GM18867 (cell line): ENCODE measurements around the gene ZNF771.

Experiments
- ATAC-seq: cut with Tn5 transposase; IDR thresholded peaks from one replicate; pipeline ENCODE4 v1.9.1; 2021; ENCODE audit warnings: mild to moderate bottlenecking, moderate library complexity; ENCODE audit not compliant: unreplicated experiment

The ZNF771 gene

DNA sequence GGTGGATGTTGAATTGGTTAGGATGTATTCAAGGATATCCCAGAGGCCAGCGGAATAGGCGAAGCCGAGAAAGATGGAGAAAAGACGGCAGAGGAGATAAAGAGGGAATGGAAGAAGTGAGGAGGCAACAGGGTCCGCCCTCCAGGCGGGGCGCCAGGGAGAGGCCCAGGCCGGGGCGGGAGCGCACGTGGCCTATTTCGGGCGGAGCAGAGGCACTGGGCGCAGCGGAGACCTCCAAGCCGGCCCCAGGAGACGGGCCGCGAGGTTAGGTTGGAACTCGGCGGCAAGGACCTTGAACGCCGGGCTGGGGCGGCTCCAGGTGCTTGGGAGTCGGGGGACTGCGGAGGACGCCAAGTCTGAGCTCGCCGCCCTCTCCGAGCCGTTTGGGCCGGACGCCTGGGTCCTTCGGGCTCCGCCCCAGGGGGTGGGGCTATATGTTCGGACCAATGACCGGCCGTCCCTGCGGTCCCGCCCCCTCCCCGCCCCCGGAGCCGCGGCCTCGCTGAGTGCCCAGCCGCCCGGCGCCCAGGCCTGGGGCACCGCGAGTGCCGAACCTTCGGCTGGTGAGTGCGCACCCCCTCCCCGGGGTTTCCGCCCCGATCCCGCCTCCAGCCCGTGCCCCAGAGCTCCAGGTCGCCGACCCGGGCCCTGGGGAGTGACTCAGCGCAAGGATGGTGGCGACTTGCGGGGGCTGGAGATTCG is at the start of gene ZNF771:
TSS of gene ZNF771 (plus strand) at position 505 of the 702 bp plus-strand sequence. CDS start 448 bp downstream, outside the sequence.
- peak; percentile 71 for ATAC-seq

DNA sequence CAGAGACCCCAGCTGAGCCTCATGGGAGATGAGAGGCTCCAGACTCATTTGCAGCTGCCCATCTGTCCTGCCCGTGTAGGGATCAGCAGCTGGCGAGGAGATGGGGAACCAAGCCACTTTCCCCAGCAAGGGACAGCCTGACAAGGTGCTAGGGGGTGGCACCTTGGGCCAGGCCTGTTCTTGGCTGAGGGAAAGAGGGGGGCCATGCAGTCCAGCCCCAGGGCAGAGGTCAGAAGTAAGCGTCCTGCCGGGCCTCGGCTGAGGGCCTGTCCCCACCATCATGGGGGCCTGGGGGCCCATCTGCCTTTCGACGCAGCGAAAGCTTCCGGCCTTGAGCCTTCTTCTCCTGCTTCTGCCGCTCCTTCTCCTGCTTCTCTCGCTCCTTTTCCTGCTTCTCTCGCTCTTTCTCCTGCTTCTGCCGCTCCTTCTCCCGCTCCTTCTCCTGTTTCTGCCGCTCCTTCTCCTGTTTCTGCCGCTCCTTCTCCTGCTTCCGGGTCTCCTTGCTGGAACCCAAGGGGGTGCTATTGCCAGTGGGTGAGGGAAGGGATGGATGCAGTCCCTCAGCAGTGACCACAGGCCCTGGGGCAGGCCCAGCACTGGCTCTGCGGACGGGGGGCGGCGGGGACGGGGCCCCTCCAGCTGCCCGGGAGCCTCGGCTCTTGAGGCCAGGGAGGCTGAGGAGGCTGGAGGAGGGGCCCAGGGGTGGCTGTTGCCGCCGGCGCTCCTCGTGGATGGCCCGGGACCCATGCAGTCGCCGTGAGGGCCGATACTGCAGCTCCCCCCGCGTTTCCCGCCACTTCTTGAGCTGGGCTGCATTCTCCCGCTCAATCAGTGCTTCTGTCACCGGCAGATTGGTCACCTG is 49.5 kb upstream of the ZNF771 start:
- ATAC-seq, result no peak

DNA sequence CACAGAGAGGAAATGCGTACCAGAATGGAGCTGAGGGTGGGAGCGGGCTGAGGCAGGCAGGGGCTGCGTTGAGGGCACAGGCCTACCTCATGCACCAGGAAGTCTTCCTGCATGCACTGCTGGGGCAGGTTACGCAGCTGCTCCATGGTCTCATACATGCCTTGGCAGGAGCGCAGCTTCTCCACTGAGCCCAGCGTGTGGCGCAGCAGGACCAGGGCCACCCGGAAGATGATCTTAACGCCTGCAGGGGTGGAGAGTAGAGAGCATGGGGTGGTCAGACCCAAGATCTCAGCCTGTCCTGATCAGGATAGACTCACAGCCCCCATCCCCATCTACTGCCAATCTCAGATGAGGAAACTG is 48.8 kb upstream of the ZNF771 start:
- ATAC-seq, result no peak

DNA sequence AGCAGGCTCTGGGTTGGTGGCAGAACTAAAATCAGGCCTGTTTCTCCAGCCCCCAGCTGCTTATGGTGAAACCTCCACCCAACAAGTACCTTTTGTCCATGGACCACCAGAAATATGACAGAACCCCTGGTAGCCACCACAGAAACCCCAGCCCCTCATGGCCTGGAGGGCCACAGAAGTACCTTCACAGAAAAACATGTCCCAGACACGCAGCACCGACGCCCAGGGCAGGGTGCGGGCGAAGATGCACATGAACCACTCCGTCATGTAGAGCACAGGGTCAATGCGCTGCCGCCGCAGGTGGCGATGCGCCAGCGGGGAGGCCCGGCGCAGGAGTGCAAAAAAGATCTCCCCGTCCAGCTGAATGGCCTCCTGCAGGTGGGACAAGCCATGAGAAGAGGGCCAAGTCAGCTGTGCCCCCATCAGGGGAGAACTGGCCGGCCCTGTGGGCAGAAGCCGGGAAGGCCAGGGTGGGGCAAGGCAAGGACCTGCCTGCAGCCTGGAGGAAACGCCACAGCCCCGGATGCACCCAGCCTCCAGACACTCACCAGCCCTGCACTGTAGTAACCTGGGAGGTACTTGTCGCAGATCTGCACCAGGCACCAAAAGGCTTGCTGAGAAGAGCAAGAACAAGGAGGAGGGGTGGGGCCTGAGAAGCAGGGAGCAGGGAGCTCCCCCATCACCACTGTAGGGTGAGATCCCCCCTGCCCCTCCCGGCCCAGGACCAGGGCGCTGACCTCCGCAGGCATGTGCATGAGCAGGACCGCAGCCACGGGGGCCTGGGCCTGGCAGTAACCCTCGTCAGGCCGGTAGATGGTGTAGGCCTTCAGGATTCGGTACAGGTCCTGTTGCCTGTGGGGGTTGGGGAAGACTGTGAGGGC is 48.2 kb upstream of the ZNF771 start:
- no peak for ATAC-seq

DNA sequence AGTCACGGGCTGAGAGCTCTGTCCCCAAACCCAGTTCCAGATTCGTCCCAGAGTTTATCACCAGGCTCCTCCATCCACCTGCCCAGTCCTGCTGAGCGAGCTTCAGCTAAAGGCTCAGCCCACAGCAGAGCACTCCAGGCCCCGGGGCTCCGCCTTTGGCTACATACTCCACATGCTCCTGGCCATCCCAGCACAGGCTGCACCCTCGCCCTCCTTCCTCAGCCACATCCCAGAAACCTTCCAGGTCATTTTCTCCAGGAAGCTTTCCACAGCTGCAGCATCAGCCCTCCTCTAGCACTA is 47.6 kb upstream of the ZNF771 start:
- ATAC-seq, result no peak

DNA sequence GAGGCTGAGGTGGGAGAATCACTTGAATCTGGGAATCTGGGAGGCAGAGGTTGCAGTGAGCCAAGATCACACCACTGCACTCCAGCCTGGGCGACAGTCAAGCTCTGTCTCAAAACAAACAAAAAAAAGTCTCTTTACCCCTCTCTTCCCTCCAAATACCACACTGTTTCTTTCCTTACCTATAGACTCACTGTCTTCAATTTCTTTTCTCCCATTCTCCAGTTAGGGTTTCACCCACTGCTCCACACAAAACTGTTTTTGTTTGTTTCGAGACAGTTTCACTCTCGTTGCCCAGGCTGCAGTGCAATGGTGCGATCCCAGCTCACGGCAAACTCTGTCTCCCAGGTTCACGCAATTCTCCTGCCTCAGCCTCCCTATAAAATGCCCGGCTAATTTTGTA is 46.2 kb upstream of the ZNF771 start:
- no peak for ATAC-seq

GRCh38 chr16:30365200-30365599 is 42.2 kb upstream of the ZNF771 start:
- no peak for ATAC-seq

- ATAC-seq, result no peak
These were observed 40.9 kb upstream of the ZNF771 start for GRCh38 chr16:30366511-30366910.

DNA sequence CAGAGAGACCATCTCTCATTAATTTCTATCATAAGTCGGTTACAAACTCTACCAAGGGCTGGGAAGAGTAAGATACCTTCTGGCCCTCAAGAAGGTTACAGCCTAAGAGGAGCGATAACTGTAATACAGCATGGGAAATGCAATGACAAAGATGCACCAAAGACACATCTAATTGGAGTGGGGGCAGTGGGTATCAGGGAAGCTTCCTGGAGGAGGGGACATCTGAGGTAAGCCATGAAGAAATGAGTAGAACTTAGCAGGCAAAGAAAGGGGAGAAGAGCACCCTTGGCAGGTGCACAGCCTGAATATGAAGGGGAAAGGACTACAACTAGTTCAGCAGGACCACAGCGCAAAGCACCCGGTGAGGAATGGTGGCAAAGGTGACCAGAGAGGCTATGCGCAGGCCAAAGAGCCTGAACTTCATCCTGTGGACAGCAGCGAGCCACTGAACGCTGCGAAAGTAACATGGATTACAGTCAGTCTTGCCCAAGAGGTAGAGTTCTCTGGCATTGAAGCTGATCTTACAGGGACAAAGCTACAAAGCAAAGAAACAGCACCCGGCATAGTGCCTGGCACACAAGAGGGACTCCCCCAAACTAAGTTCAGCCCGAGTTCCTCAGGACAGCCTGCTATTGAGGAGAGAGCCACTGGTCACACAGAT is 39.9 kb upstream of the ZNF771 start:
- no peak for ATAC-seq

GRCh38 chr16:30368122-30368791 is 39.1 kb upstream of the ZNF771 start:
- no peak for ATAC-seq

DNA sequence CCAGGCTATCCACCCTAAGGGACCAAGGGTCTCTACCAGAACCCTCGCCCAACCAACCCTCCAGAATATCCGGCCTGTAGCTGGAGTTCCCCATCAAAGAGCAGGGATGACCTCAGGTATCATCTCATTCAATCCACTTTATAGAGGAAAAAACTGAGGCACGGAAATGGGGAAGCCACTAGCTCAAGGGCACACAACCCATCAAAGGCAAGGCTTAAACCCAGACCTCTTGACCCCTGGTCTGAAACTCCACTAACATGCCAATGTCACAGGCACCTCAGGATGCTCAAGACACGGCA is 38.7 kb upstream of the ZNF771 start:
- ATAC-seq, result no peak

DNA sequence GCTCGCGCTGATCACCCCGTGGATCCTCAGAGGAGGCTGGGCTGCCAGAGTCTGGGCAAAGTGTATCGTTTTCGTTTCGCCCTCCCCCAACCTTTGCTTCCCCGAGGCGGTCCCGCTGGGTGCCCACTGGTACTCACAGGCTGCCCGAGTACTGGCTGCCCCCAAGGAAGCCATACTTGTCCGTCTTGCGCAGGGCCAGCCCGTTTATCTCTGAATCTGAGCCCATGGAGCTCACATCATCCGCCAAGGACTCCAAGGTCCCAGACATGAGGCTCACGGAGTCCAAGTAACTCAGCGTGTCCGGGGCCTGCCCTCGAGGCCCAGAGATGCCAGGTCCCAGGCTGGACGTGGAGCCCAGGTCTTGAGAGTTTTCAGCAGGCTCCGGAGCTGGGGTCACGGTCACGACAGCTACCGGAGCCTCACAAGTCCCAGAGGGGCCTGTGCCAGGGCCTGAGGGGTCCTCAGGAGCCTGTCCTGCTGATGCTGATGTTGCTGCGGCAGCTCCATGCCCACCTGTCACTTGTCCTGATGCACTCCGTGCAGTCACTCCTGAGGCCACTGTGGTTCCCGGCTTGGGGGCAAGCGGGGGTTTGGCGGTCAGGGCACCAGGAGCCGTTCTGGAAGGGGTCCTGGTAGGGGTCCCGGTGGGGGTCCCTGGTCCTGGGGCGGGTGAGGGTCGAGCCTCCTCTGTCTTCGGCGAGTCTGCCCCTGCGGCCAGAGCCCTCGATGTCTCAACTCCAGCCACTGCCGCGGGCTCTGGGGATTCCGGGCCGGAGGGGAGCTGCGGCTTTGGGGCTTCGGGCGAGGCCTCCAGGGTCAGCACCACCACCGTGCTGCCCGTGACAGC is 38.1 kb upstream of the ZNF771 start:
- no peak for ATAC-seq

DNA sequence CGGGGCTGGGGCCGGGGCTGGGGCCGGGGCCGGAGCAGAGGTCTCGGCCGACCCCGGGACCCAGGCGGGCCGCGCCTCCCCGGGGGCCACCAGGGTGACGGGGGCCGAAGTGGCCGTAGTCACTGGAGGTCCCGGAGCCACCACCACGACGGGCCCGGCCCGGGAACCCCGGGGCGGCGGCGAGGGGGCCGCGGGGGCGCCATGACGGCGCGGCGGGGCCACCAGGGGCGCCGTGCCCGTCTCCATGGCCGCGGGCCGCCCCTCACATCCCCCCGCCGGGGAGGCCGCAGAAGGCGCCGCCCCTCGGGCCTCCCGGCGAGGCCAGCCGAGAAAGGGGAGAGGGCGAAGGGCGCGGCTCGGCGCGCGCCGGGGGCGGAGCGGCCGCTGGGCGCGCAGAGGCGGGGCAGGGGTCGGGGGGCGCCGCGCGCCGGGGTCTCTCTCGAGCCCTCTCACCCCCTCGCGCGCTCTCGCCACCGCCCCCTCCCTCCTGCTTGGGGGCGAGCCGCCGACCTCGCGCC is 37.4 kb upstream of the ZNF771 start:
- ATAC-seq, result peak; percentile 9

- ATAC-seq, result peak; percentile 74
These were observed 36.8 kb upstream of the ZNF771 start, which contains the start of gene TBC1D10B for GRCh38 chr16:30370456-30371247. TSS of gene TBC1D10B (minus strand) at chr16:30370494. CDS start at chr16:30370183, 311 bp downstream.

DNA sequence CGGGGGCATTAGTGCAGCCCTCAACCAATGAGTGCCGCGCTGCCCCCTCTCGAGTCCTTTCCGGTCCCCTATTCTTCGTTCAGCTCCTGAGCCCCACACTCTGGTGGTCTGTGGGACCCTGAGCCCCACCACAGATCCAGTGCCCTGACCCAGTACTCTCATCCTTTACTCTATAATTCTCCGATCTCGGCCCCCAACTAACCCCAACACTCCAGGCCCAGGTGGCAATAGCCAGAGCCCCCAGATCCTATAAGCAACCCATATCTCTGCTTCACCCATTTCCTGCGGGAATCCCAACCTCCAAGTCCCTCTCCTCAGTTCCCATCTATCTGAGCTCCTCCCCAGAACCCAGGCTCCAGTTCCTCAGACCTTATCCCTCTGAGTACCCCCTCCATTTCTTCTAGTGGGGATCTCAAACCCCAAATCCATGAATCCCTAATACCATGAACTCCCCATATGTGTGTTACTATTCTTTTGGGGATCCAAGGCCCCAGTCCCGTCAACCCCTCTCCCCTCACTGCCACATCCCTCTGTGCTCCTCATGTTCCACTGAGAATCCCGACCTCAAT is 36.1 kb upstream of the ZNF771 start:
- no peak for ATAC-seq

DNA sequence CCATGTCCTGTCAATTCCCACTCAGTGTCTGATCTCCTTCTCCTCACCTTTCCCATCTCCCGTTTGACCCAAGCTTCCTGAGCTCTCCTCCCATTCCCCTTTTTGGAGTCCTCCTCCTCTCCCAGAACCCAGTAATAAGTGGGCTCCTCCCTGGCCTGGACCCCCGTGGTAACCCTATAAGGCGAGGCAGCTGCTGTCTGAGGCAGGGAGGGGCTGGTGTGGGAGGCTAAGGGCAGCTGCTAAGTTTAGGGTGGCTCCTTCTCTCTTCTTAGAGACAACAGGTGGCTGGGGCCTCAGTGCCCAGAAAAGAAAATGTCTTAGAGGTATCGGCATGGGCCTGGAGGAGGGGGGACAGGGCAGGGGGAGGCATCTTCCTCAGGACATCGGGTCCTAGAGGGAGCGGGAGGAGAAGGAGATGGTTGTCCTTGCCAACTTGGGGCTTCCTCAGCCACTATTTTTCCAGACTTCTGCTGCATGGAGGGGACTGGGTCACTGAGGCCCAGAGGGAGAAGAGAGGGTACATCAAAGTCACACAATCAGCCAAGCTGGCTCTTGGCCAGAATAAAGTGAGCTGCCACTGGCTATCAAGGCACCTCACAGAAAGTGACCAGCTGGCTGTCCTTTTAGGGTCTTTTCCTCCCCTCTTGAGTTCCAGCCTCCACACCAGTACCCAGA is 35.2 kb upstream of the ZNF771 start:
- no peak for ATAC-seq

DNA sequence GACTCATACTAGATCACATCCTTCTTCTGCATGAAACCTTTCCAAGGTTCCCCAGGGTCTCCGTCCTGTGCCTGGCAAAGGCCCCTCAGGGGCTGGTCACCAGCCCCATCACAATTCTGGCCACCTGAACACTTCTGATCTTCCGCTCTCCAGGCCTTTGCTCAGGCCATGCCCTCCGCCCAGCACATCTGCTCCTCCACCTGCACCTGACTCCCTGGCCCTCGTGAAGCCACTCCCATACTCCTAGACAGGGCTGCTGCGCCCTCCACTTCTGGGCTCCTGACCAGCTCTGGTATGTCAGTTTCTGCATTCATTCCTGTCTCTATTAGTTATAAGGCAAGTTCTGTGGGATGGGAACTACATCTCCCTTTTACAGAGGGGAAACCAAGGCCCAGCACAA is 34.7 kb upstream of the ZNF771 start:
- ATAC-seq, result no peak

DNA sequence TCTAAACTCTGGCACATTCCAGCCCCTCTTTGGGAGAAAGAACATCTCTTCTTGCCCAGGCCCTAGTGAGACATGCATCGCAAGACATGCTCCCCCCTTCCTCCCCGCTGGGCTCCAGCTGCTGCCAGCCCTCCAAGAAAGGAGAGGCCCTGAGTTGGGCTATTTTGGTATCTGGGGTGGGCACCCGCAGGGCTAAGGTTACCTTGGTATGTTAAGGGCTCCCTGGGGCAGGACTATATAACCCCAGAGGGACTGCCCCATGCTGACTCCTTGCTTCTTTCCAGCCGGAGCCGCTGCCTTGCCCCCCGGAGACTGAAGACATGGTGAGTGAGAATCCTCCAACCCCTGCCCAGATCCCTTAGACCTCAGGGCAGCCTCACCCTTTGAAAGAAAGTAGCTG is 32.9 kb upstream of the ZNF771 start, which contains the start of gene MYL11:
TSS of gene MYL11 (plus strand) at position 265 of the 400 bp plus-strand sequence. CDS start at position 321, 56 bp downstream.
- no peak for ATAC-seq
